Fibroblast of the aortic adventitia (primary cell): ENCODE results near the gene TIAM1. TPM values are rescaled to one million over a fixed set of nuclear protein-coding genes. Genes with fewer than 3 reads are reported as not detected.
A peak's percentile ranks its signal among the peaks of the same experiment; 100 is the strongest.

Experiments used
- DNase-seq: peaks from one replicate; pipeline ENCODE4 v3.0.0-alpha.2; 2010; ENCODE audit warnings: low read depth
- H3K4me3 ChIP-seq: 2 replicates; pipeline ENCODE4 v1.5.1; 2011; ENCODE audit warnings: low read depth, mild to moderate bottlenecking, control low read depth, low read length, moderate library complexity
- CTCF ChIP-seq: IDR thresholded peaks from 2 replicates; pipeline ENCODE4 v1.5.1; 2011; ENCODE audit warnings: mild to moderate bottlenecking, low read length, control low read depth, inconsistent platforms; ENCODE audit not compliant: insufficient read depth
- total RNA-seq: library from RNA; depleted of rRNA; stranded (reverse); fragments of >200 nt; gene quantifications from 2 replicates; pipeline ENCODE4 v1.2.3, GENCODE V29; 2012; ENCODE audit warnings: low replicate concordance

TIAM1 gene
- total RNA-seq, 1 donor = 15.1 TPM

- no peak for TF ChIP-seq CTCF
- no peak for DNase-seq
- no peak overlapping the region for H3K4me3 ChIP-seq
Observed at GRCh38 chr21:31329456-31330143, 14.5 kb downstream of the TIAM1 start.

- no peak for TF ChIP-seq CTCF
- peak overlapping the region; percentile 28 for H3K4me3 ChIP-seq
- DNase-seq = peak; percentile 51
Observed at GRCh38 chr21:31326522-31327242, 17.4 kb downstream of the TIAM1 start.

- peak; percentile 16 for DNase-seq
- TF ChIP-seq CTCF = no peak
- H3K4me3 ChIP-seq = no peak overlapping the region
Observed at GRCh38 chr21:31318971-31319370, 25.1 kb downstream of the TIAM1 start.

GRCh38 chr21:31317688-31318087, 26.4 kb downstream of the TIAM1 start:
- no peak overlapping the region for H3K4me3 ChIP-seq
- TF ChIP-seq CTCF = no peak
- DNase-seq = no peak

GRCh38 chr21:31316488-31317169, 27.4 kb downstream of the TIAM1 start:
- peak; percentile 15 for DNase-seq
- TF ChIP-seq CTCF = no peak
- no peak overlapping the region for H3K4me3 ChIP-seq

- TF ChIP-seq CTCF = no peak
- no peak for DNase-seq
- H3K4me3 ChIP-seq = no peak overlapping the region
Observed at GRCh38 chr21:31316072-31316471, 28.0 kb downstream of the TIAM1 start.
